GM18858 (cell line): ENCODE results near the gene YWHAB.
"Not testable (repeated sequence)": the region's sequence is repeated elsewhere in the genome, so short reads cannot be mapped to it uniquely, and the experiment has no call there.

Source experiments
- ATAC-seq: cut with Tn5 transposase; IDR thresholded peaks from one replicate; pipeline ENCODE4 v1.9.1; 2021; ENCODE audit not compliant: unreplicated experiment

YWHAB gene

DNA sequence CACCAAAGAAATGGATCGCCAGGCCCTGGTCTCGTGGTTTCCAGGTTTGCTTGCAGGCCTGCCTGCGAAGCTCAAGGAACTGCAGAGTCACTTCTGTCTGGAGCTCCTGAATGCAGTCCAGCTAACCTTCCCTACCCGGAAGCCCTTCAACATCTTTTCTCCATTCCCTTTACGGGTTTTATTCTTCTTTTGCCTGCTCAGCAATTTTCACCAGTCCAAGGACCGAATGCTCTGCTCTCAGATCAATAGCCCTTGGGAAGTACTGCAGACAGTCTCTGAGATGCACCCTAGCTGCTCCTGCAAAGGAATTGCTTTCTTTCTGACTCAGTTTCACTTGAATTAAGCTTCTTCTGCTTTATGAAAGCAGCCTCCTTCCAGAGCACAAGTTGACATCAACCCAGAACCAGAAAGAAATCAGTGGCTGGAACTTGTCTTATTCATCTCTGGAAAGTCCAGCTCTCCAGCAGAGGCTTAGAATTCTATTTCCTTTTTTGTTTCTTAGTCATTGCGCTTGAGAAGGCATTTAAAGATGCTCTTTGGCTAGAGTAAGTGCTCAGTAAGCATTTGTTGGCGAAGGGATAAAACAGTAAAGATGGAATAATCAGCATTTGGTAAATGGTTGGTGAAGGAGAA, 18.7 kb upstream of the YWHAB start:
- ATAC-seq = no peak

DNA sequence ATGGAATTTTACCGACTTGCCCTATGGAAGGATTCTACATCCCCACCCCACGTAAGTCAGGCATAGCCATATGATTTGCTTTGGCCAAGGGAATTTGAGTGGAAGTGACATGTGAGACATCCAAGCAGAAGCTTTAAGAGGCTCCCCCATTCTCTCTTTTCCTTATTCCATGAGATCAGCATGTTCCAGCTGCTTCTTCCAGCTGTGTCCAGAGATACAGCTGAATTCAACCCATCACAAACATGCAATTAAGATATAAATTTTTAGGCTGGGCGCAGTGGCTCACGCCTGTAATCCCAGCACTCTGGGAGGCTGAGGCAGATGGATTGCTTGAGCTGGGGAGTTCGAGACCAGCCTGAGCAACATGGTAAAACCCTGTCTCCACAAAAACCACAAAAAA, 16.0 kb upstream of the YWHAB start:
- no peak for ATAC-seq

DNA sequence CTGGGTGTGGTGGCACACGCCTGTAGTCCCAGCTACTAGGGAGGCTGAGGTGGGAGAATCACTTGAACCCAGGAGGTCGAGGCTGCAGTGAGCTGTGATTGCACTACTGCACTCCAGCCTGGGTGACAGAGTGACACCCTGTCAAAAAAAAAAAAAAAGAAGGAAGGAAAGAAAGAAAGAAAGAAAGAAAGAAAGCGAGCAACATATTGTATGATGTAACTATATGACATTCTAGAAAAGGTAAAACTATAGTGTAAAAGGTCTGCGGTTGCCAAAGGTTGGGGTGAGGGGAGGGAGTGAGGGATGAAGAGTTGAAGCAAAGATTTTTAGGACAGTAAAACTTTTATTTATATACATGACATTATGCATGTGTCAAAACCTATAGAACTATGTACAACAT, 3.1 kb upstream of the YWHAB start:
- ATAC-seq = not testable (repeated sequence)

DNA sequence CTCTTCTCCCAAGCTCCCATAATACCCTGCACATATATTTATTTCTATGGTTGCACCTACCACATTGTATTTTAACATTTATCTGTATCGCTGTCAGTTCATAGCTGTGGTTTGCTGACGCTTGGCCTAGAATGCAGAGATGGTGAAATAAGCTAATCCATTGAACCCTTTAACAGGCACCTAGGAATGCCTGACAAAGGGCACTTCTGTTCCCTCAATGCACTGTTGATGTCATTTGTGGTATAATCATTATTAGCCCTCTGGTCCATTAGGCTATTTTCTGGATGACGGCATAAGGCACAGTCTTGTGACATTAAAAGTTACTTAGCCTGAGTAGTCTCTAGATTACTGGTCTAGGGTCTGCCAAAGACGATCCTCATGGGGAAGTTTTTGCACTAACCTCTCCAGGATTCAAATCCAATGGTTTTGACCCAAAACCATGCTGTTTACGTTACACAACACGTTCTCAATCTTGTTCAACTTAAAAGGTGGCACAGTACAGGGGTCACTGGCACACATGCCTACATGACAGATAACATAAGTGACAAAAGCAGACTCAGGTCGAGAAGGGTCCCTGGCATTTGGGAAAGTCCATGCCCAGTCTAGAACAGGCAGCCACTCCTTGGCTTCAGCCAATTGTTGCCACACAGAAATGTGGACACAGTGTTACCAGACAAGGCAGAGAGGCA, 2.1 kb upstream of the YWHAB start:
- ATAC-seq = no peak

DNA sequence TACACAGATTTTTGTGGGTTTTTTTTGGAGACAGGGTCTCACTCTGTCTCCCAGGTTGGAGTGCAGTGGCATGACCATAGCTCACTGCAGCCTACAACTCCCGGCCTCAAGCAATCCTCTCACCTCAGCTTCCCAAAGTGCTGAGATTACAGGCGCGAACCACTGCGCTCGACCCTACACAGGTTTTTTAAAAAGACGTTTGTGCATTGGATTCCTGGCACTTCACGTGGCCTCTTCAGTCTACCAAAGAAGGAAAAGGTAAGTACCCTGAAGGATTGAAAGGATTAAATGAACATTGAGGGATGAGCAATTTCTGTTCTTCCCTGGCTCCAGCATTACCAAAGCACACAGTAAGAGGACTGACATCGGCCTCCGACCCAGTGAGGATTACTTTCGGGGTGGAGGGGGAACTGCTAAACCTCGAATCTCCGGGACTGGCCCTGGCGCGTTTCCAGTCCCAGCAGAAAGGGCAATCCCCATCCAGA, 556 bp upstream of the YWHAB start:
- ATAC-seq = peak; percentile 4

DNA sequence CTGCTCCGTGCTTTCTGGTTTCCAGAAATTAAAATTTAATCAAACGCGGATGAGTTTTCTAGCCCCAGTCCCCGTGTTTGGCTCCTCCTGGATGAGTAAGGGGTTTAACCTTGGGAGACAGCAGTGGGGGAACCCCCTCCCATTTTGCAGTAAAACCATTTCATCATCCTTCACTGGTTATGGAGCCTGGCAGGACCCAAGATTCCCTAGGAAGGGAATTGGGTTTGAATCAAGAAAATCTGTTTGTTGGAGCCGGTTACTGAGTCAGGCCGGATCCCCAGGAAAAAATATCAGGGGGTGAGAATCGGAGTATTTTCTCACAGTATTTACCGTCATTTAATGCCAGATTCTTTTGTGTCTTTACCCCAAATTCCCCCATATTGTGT, 754 bp downstream of the YWHAB start:
- no peak for ATAC-seq

DNA sequence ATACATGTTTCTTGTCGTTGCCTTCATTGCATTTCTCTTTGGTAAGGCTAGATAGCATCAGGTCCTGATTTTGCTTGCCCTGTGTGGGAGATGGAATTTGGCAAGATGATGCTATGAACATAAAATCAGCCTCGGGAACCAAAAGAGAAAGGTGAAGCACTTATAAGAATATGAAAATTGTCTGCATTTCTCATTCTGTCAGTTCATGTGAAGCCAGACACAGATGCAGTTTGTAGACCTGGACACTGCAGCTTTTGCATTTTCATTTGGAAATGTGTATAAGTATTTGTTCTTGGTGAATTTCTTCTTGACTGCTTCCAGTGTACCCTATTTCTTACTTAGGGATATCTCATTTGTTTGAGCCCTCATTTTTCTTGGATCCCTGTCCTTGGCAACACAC, 1.3 kb downstream of the YWHAB start:
- ATAC-seq = no peak

DNA sequence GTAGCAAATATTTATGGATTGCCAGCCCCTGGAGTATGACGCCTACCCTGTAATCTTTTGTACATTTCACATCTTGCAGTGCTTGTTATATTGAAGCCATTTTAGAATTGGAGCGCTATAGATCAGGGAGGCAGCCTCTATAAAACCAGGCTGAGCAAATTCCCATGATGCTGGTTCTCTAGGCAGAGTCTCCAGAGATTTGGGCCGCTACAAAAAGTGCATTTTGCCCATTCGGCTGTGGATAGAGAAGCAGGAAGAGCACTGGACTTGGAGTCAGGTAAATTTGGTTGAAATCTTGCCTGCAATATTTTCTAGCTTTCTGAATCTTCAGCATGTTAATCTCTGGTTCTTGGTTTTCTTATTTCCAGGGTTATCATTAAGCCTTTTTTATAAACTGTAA, 2.0 kb downstream of the YWHAB start:
- ATAC-seq = no peak

DNA sequence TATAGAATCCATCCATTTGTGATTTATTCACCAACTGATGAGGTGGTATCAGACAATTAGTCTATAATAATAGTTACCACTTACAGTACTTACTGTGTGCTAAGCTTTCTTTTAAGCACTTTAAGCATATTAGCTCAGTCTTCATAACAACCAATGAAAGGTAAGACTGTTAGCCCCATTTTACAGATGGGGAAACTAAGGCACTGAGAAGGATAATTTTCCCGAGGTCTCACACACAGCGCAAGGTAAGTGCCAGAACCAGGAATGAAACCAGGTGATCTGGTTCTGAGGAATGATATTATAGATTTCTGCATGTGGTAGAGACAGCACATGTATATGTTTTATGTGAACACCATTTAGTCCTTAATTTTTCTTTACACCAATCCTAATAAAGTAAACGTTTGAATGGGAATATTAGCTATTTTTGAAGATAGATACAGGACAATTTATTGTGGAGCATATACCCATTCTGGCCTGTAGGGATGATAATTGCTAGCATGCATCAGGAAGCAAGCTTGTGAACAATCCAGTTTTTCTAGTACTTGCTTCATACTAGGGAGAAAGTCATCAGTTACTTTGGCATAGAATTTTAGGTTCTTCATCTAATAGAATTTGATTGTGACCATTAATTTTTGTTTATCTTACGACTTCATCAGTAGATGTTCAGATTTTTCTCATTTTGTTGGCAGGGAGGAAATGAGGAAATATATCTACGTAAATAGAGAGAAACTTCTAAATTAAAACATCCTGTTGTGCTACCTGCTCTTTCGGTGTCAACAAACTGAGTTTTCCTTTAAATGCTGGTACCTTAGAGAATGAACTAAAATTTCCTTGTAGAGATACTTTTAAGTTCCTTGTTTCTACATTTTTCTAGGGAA, 3.0 kb downstream of the YWHAB start:
- no peak for ATAC-seq

DNA sequence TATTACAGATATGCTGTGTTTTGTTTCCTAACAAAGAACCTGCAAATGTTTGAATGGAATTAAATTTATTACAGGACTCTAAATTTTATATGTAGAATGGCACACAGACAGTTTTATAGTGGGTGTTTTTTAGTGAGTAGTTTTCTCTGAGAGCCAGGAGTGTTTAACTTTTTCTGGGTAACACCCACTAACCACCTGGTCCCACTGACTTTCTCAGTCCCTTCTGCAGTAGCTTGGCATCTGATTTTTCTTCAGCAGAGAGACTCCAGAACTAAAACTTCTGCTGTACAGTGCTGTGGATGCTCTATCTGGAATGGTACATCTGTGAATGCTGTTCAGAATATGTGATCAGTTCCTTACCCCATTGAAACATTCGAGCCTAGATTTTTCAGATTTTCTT, 6.3 kb downstream of the YWHAB start:
- ATAC-seq = no peak

DNA sequence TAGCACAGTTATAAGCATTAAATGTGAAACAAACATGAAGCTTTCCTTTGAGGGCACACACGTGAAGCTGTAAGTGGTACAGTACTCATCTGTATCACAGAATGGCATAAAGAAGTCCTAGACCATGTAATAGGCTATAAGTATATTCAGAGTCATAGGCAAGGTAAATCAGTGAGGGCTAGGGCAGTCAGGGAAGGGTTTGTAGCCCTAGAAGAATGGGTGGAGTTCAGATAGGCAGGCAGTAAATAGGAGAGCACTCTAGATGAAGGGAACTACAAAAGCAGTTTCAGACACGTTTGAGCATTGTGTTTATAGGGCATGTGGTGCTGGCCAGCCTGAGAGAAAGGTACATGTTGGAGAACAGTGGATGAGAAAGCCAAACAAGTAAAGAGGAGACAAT, 9.5 kb downstream of the YWHAB start:
- no peak for ATAC-seq

DNA sequence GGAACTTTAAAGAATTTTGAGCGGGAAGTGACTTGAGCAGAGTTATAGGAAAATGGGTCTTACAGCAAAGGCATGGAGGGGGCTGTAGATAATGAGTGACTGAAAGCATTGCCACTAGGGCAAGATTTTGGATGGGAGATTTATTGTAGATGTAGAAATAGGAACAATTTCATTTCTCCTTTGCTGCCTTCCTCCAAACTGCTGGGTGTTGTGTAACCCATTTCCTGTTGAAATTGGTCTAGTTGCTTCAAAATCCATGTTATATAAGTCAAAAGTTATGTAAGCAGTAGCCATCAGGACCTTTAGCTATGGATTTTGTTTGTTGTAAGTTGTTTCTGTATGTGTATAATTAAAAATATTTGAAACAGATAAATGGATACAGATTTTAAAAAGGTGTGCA, 11.1 kb downstream of the YWHAB start:
- no peak for ATAC-seq

DNA sequence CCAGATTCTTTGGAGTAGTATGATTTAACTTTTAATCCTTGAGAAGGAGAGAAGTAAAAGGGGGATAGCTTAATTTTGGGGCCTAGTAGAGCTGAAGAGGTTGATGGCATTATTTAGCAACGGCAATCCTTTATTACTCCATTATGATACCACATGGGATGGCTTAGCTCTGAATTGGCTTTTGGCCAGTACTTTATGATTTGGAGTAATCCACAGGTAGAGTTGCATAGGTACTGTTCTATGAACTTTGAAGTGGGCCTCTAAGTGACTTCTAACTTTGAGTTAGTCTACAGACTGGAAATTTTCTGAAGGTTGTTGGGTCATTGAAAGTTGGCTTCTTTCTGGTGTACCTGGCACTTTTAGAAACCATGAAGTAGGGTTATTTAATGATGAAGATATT, 11.6 kb downstream of the YWHAB start:
- no peak for ATAC-seq

DNA sequence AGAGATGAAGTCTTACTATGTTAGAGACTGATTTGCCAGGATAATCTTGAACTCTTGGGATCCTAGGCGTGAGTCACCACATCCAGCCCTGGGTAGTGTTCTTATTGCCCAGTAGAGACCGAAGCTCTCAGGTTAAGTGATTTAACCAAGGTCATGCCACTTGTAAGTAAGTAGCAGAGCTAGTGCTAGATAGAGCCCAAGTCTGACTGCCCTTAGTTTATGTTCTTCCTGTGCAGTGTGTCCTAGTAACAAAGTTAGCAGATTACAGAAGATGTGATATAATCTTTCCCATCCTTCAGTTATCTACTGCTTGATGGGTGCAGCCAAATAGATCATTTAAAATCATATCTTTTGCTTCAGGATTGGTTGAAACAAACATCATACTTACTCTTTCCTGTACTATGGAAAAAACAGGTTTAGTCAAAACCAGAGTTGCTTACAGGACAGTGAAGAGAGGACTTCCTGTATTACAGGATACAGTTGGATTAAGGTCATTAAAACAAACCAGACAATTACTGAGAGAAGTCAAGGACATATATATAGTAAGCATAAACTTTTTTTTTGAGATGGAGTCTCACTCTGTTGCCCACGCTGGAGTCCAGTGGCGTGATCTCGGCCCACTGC, 14.8 kb downstream of the YWHAB start:
- ATAC-seq = no peak

DNA sequence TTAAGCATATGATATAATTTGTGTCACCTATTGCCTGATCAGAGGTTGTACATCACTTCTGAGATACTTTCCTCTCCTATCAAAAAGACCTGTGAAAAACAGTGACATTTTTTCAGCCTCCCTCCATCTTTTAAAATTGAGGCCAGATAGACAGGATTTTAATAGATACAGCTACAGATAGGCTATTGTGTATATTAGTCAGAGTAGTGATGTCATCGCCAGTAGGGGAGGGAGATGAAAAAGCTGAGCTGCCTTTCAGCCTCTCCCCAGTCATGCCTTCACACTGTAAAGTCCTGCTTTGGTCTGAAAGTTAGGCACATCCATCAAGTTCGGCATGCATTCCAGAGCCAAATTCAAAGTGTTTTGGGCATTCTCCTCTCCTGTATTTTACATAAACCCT, 16.5 kb downstream of the YWHAB start:
- ATAC-seq = no peak

DNA sequence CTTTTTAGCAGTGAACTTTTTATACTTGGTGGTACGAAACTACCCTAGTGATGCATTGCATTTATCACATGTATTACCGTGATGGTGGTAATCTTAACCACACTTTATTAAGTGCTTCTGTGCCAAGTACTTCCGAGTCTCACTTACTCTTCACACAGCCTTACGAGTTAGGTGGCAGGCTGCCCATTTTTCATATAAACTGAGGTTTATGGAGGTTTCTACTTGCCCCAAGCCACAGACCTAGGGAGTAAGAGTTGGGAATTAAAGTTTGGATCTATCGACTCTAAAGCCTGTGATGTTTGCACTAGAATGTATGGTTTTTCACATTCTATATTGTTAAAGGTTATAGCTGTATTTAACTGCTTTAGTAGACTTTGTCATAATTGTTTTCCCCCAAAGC, 18.9 kb downstream of the YWHAB start:
- no peak for ATAC-seq

DNA sequence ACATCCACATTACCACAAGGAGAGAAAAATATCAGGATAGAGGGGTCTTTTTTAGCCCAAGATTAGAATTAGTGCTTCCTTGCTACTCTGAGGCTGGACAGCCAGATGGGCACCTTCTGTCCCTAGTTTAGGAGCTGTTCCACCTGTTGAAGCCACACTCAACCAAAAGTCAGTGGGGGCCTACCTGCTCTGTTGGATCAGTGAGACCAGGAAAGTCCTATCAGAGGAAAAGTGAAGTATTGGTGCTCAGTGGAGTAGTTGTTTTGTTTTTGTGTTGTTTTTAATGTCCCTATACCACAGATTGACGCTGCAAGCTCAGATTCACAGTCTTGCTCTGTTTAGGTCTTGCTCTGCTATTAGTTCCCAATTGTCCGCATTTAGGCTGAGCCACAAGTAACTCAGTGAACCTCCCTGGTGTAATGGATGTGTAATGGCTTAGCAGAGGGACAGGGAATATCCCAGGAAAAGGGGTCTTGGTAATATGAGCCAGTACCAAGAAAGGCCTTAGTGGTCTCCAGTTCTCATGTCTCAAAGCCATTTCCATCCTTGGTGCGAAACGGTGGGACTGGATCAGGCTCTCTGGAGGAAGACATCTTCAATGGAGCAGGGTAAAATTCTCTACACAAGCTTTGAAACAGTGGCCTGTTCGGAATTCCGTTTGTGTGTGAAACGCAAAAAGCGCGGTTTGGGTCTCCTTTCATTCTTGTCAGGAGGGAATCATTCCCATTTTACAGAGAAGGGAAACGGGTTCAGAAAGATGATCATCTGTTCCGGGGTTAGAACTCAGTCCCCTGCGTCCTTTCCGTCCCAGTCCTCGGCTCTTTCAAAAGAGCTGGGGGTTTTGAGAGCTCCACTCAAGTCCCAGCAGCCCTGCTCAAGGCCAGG, 23.7 kb downstream of the YWHAB start:
- ATAC-seq = no peak

DNA sequence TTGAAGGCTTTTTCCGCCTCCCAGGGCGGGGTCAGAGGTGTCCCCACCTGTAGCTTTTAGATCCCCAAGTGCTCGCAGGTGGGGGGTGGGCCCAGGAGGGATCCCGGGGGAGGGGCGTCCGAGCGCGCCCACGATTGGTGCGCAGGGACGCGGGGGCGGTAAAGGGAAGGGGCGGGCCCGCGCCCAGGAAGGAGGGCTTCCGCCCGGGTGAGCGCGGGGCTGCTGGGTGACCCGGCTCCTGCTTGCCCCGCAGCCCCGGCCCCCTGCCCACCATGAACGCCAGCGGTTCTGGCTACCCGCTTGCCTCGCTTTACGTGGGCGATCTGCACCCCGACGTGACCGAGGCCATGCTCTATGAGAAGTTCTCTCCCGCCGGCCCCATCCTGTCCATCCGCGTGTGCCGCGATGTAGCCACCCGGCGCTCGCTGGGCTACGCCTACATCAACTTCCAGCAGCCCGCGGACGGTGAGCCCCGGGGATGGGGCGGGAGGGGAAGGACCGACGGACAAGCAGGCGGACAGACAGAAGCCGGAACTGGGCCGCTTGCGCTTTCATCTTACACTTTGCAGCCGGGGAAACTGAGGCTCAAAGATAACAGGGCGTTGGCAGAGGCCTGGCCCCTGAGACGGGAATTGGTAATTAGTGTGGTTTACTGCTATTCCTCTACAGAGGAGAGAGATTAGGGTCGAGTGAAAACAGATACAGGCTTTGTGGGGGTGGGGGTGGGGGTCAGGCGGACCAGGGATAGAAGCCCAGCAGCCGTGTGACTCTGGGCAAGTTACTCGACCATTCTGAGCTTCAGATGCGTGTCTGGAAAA, 24.6 kb downstream of the YWHAB start, which contains the start of gene PABPC1L:
Gene PABPC1L, plus strand, starts transcription at position 189 of the 818 bp plus-strand sequence. Its CDS starts 84 bp downstream, at position 273.
- peak; percentile 58 for ATAC-seq

DNA sequence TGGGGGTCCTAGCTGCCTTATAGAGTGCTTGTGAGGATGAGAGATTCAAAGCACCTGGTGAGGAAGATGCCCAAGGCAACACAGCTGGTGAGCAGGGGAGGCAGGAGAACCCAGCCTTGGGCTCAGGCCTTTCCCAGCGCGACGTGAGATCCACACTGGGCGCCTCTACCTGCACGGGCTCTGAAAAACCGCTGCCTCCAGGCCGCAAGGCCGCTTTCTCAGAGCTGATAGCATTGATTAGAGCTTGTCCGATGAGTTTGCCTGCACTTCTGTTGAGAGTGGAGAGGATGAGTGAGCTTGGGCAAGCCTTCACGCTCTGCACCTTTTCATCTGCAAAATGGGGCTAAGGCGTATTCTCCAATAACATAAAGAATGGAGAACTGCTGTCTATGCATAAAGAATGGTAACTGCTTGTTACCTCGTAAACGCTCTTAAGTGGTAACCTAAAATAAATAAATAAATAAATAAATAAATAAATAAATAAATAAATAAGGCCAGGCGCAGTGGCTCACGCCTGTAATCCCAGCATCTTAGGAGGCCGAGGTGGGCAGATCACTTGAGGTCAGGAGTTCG, 25.3 kb downstream of the YWHAB start:
- ATAC-seq = no peak
